Astrocyte (in vitro differentiated cells and primary cell): ENCODE results near the gene CXorf38. TPM values are rescaled to one million over a fixed set of nuclear protein-coding genes. Genes with fewer than 3 reads are reported as not detected.
A peak's percentile ranks its signal among the peaks of the same experiment; 100 is the strongest.

Experiments used
- DNase-seq: peaks from one replicate; pipeline ENCODE4 v3.0.0-alpha.2; 2010; ENCODE audit warnings: low read depth
- FAIRE-seq: peaks from 2 replicates; lab custom pipeline; 2011; peaks lifted over from hg19 to GRCh38; lab: Jason Lieb, UNC
- H2AFZ ChIP-seq: 2 replicates; pipeline ENCODE4 v1.6.0; 2012; ENCODE audit warnings: low read depth, low read length, inconsistent platforms
- H3K27ac ChIP-seq: 2 replicates; pipeline ENCODE4 v1.5.1; 2011; ENCODE audit warnings: low read depth, low read length, inconsistent platforms
- H3K27me3 ChIP-seq: 2 replicates; pipeline ENCODE4 v1.6.0; 2011; ENCODE audit warnings: low read length, inconsistent platforms; ENCODE audit not compliant: insufficient read depth
- H3K36me3 ChIP-seq: 2 replicates; pipeline ENCODE4 v1.5.1; 2011; ENCODE audit warnings: low read length, inconsistent platforms; ENCODE audit not compliant: insufficient read depth
- H3K4me1 ChIP-seq: 2 replicates; pipeline ENCODE4 v1.5.1; 2011; ENCODE audit warnings: low read length, inconsistent platforms; ENCODE audit not compliant: insufficient read depth
- H3K4me2 ChIP-seq: 2 replicates; pipeline ENCODE4 v1.6.0; 2012; ENCODE audit warnings: low read length, inconsistent platforms
- H3K4me3 ChIP-seq: 2 replicates; pipeline ENCODE4 v1.5.1; 2011; ENCODE audit warnings: low read depth, mild to moderate bottlenecking, low read length, inconsistent platforms; ENCODE audit not compliant: insufficient read depth
- H3K79me2 ChIP-seq: 2 replicates; pipeline ENCODE4 v1.6.0; 2012; ENCODE audit warnings: mild to moderate bottlenecking, low read length, inconsistent platforms; ENCODE audit not compliant: insufficient read depth
- H3K9ac ChIP-seq: 2 replicates; pipeline ENCODE4 v1.6.0; 2012; ENCODE audit warnings: mild to moderate bottlenecking, low read length, inconsistent platforms
- H3K9me3 ChIP-seq: 2 replicates; pipeline ENCODE4 v1.5.1; 2012; ENCODE audit warnings: low read depth, mild to moderate bottlenecking, low read length, inconsistent platforms; ENCODE audit not compliant: insufficient read depth
- H4K20me1 ChIP-seq: 2 replicates; pipeline ENCODE4 v1.6.0; 2012; ENCODE audit warnings: low read length, inconsistent platforms; ENCODE audit not compliant: insufficient read depth
- H3K27ac Mint-ChIP-seq: one replicate; pipeline ENCODE4 v1.8.0; 2021; ENCODE audit warnings: mild to moderate bottlenecking, mixed read lengths; ENCODE audit not compliant: unreplicated experiment
- H3K27me3 Mint-ChIP-seq: one replicate; pipeline ENCODE4 v1.8.0; 2021; ENCODE audit warnings: low read depth, mixed read lengths; ENCODE audit not compliant: unreplicated experiment
- H3K36me3 Mint-ChIP-seq: one replicate; pipeline ENCODE4 v1.8.0; 2021; ENCODE audit warnings: low read depth, mixed read lengths; ENCODE audit not compliant: unreplicated experiment
- H3K4me1 Mint-ChIP-seq: one replicate; pipeline ENCODE4 v1.8.0; 2021; ENCODE audit warnings: low read depth, mixed read lengths; ENCODE audit not compliant: unreplicated experiment
- H3K4me3 Mint-ChIP-seq: one replicate; pipeline ENCODE4 v1.8.0; 2021; ENCODE audit warnings: mild to moderate bottlenecking, moderate library complexity, mixed read lengths; ENCODE audit not compliant: unreplicated experiment
- H3K9me3 Mint-ChIP-seq: one replicate; pipeline ENCODE4 v1.8.0; 2021; ENCODE audit warnings: mild to moderate bottlenecking, mixed read lengths; ENCODE audit not compliant: unreplicated experiment
- EZH2 ChIP-seq: IDR thresholded peaks from 2 replicates; pipeline ENCODE4 v1.6.1; 2012; ENCODE audit warnings: mild to moderate bottlenecking, low read length, inconsistent platforms; ENCODE audit not compliant: insufficient read depth
- total RNA-seq: library from RNA; stranded (reverse); gene quantifications from 2 replicates; pipeline ENCODE4 v1.2.1, GENCODE V29; 2021
- TF ChIP-seq, protein P1 (sequence below): IDR thresholded peaks from 2 replicates; pipeline ENCODE4 v1.5.1; 2011; ENCODE audit warnings: low read depth, mild to moderate bottlenecking, inconsistent platforms, low read length, moderate library complexity; ENCODE audit not compliant: insufficient read depth

The CXorf38 gene
- total RNA-seq, 1 donor from 2014 or later: 12.8 TPM

DNA sequence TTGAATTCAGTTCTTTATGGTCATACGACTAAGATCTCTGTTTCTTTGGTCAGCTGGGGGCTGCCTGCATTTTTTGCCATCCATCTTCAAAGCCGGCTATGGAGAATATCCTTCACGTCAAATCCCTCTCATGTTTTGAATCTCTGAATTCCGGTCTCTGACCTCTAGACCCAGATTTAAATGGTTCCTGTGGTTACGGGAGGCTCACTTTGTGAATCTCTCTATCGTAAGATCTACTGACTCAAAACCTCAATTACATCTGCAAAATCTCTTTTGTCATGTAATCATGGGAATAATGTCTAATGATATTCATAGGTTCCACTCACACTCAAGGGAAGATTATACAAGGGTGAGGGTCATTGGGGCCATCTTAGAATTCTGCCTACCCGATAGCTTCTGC is 29.8 kb downstream of the CXorf38 start:
- FAIRE-seq: no peak
- Mint-ChIP-seq H3K9me3 (no peaks in the 10 kb centered on the region), H3K4me1 (no peaks in the 10 kb centered on the region), H3K4me3 (no peak overlapping the region), H3K36me3 (no peaks in the 10 kb centered on the region), H3K27ac (no peak overlapping the region), H3K27me3 (no peaks in the 10 kb centered on the region)
- Histone ChIP-seq H2AFZ (no peak overlapping the region), H3K9ac (no peak overlapping the region), H3K4me3 (no peak overlapping the region), H3K4me2 (no peak overlapping the region), H3K9me3 (no peaks in the 10 kb centered on the region), H3K27ac (no peak overlapping the region), H3K79me2 (no peaks in the 10 kb centered on the region), H4K20me1 (no peaks in the 10 kb centered on the region), H3K36me3 (no peaks in the 10 kb centered on the region), H3K27me3 (no peaks in the 10 kb centered on the region), H3K4me1 (no peaks in the 10 kb centered on the region)
- peak; percentile 16 for DNase-seq
- TF ChIP-seq, protein P1, sequence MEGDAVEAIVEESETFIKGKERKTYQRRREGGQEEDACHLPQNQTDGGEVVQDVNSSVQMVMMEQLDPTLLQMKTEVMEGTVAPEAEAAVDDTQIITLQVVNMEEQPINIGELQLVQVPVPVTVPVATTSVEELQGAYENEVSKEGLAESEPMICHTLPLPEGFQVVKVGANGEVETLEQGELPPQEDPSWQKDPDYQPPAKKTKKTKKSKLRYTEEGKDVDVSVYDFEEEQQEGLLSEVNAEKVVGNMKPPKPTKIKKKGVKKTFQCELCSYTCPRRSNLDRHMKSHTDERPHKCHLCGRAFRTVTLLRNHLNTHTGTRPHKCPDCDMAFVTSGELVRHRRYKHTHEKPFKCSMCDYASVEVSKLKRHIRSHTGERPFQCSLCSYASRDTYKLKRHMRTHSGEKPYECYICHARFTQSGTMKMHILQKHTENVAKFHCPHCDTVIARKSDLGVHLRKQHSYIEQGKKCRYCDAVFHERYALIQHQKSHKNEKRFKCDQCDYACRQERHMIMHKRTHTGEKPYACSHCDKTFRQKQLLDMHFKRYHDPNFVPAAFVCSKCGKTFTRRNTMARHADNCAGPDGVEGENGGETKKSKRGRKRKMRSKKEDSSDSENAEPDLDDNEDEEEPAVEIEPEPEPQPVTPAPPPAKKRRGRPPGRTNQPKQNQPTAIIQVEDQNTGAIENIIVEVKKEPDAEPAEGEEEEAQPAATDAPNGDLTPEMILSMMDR: no peak
- TF ChIP-seq EZH2: no peak

DNA sequence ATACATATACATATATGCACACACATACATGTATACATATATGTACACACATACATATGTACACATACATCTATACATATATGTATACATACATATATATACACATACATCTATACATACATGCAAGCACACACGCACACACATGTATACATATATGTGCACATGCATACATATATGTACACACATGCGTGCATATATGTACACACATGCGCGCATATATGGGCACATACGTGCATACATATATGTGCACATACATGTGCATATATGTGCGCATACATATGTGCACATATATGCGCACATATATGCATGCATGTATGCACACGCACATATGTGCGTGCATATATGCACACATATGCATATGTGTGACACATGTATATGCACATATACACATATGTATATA is 31.4 kb downstream of the CXorf38 start:
- no peak overlapping the region for H3K4me2 ChIP-seq
- no peaks in the 10 kb centered on the region for H3K27me3 ChIP-seq
- no peak overlapping the region for H3K4me3 ChIP-seq
- no peaks in the 10 kb centered on the region for H3K9me3 Mint-ChIP-seq
- H4K20me1 ChIP-seq: no peaks in the 10 kb centered on the region
- no peak for TF ChIP-seq EZH2
- TF ChIP-seq, protein P1: no peak
- no peak overlapping the region for H3K9ac ChIP-seq
- H3K36me3 Mint-ChIP-seq: no peaks in the 10 kb centered on the region
- H3K36me3 ChIP-seq: no peaks in the 10 kb centered on the region
- no peaks in the 10 kb centered on the region for H3K79me2 ChIP-seq
- DNase-seq (no peak), FAIRE-seq (no peak)
- H3K4me3 Mint-ChIP-seq: no peak overlapping the region
- no peak overlapping the region for H3K27ac Mint-ChIP-seq
- no peaks in the 10 kb centered on the region for H3K4me1 ChIP-seq
- no peak overlapping the region for H3K27ac ChIP-seq
- no peaks in the 10 kb centered on the region for H3K27me3 Mint-ChIP-seq
- no peaks in the 10 kb centered on the region for H3K4me1 Mint-ChIP-seq
- H3K9me3 ChIP-seq: no peaks in the 10 kb centered on the region
- no peak overlapping the region for H2AFZ ChIP-seq

DNA sequence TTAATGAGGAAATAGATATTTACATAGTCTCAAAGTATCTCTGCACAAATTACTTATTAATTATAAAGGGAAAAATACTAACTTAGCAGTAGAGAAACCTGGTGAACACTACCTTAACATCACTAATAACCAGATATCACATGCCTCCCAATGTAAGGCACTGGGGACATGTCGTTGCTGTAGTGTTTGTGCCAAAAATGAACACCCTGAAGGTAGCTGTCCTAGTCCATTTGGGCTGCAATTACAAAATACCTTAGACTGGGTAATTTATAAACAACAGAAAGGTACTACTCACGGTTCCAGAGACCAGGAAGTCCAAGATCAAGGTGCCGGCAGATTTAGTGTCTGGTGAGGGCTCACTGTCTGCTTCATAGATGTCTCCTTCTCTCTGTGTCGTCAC is 34.9 kb downstream of the CXorf38 start:
- H3K9ac ChIP-seq: no peak overlapping the region
- Mint-ChIP-seq H3K4me3 (no peak overlapping the region), H3K36me3 (no peaks in the 10 kb centered on the region), H3K9me3 (no peaks in the 10 kb centered on the region), H3K4me1 (no peaks in the 10 kb centered on the region), H3K27me3 (no peaks in the 10 kb centered on the region), H3K27ac (no peak overlapping the region)
- DNase-seq: no peak
- H3K9me3 ChIP-seq: no peaks in the 10 kb centered on the region
- no peaks in the 10 kb centered on the region for H3K4me1 ChIP-seq
- no peak for TF ChIP-seq EZH2
- TF ChIP-seq, protein P1: no peak
- FAIRE-seq: no peak
- no peaks in the 10 kb centered on the region for H3K27me3 ChIP-seq
- H3K36me3 ChIP-seq: no peaks in the 10 kb centered on the region
- H3K27ac ChIP-seq: no peak overlapping the region
- no peaks in the 10 kb centered on the region for H4K20me1 ChIP-seq
- no peaks in the 10 kb centered on the region for H3K79me2 ChIP-seq
- H3K4me3 ChIP-seq: no peak overlapping the region
- H2AFZ ChIP-seq: no peak overlapping the region
- H3K4me2 ChIP-seq: no peak overlapping the region
